ENCODE data around the gene TEX51.

The TEX51 gene

GRCh38 chr2:126911111-126911796, 12.6 kb downstream of the TEX51 start:
- CTCF ChIA-PET: interaction anchor here (1.2 kb wide), 1 partner anchor 61 kb away, joined by 3 read pairs; no protein-coding TSS in a partner anchor
- H3K36me3 ChIP-seq (ENCODE audit: control insufficient read depth in 4 of 4, insufficient read depth in 4 of 4, low read length in 3 of 4): no peaks in the 10 kb centered on the region
- peaks cover 0 to 3% (median 2%) of the 10 kb centered on the region in 4 experiments for H3K4me1 ChIP-seq (ENCODE audit: control extremely low read depth in 1 of 4, control insufficient read depth in 4 of 4, insufficient read depth in 4 of 4, low read length in 3 of 4)
- WGBS (ENCODE audit: insufficient coverage): 96% methylated on average over 5 of the region's 8 CpGs
- no peak for DNase-seq
- H3K27ac ChIP-seq (ENCODE audit: insufficient read depth in 1 of 2, low read depth in 1 of 2, low read length in 2 of 2, poor library complexity in 1 of 2, severe bottlenecking in 2 of 2): no peak overlapping the region
- no peak overlapping the region for H3K4me3 ChIP-seq (ENCODE audit: control insufficient read depth in 1 of 7, extremely low read depth in 1 of 7, insufficient read depth in 4 of 7, low read depth in 2 of 7, low read length in 6 of 7)
- POLR2A ChIA-PET: no interaction called here
- no peaks in the 10 kb centered on the region for H3K9me3 ChIP-seq (ENCODE audit: control extremely low read depth in 1 of 5, control insufficient read depth in 4 of 5, insufficient read depth in 2 of 5, low read depth in 1 of 5, low read length in 4 of 5)
- H3K27me3 ChIP-seq (replicated peaks in 2 of 5; ENCODE audit: control insufficient read depth in 4 of 5, insufficient read depth in 5 of 5, low read length in 4 of 5): no peaks in the 10 kb centered on the region

DNA sequence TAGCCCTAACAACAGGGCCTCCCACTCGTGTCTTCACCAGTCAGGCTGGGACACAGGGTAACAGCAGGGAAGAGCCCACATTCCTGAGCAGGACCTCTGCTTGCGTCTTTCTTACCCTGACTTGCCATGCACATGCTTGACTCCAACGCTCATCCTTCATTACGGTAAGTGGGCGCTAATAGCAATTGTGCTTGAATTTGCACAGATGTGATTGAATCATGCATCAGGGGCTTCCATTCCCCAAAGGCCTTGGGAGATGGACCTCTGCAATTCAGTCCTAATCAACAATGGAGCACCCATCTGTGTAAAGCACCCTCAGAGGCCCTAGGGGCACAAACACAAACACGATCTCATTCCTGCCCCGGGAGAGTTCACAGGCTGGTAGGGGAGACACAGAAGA, 13.5 kb downstream of the TEX51 start:
- POLR2A ChIA-PET: no interaction called here
- H3K27ac ChIP-seq (ENCODE audit: insufficient read depth in 1 of 2, low read depth in 1 of 2, low read length in 2 of 2, poor library complexity in 1 of 2, severe bottlenecking in 2 of 2): no peak overlapping the region
- CTCF ChIA-PET: no interaction called here
- H3K4me1 ChIP-seq (ENCODE audit: control extremely low read depth in 1 of 4, control insufficient read depth in 4 of 4, insufficient read depth in 4 of 4, low read length in 3 of 4): peaks cover 0 to 3% (median 2%) of the 10 kb centered on the region in 4 experiments
- H3K36me3 ChIP-seq (ENCODE audit: control insufficient read depth in 4 of 4, insufficient read depth in 4 of 4, low read length in 3 of 4): no peaks in the 10 kb centered on the region
- no peaks in the 10 kb centered on the region for H3K27me3 ChIP-seq (replicated peaks in 2 of 5; ENCODE audit: control insufficient read depth in 4 of 5, insufficient read depth in 5 of 5, low read length in 4 of 5)
- 97% methylated on average over 7 of the region's 7 CpGs for WGBS (ENCODE audit: insufficient coverage)
- DNase-seq: no peak
- no peaks in the 10 kb centered on the region for H3K9me3 ChIP-seq (ENCODE audit: control extremely low read depth in 1 of 5, control insufficient read depth in 4 of 5, insufficient read depth in 2 of 5, low read depth in 1 of 5, low read length in 4 of 5)
- H3K4me3 ChIP-seq (ENCODE audit: control insufficient read depth in 1 of 7, extremely low read depth in 1 of 7, insufficient read depth in 4 of 7, low read depth in 2 of 7, low read length in 6 of 7): no peak overlapping the region

GRCh38 chr2:126913329-126913728, 14.6 kb downstream of the TEX51 start:
- Histone ChIP-seq H3K27me3 (replicated peaks in 2 of 5; ENCODE audit: control insufficient read depth in 4 of 5, insufficient read depth in 5 of 5, low read length in 4 of 5) (no peaks in the 10 kb centered on the region), H3K27ac (ENCODE audit: insufficient read depth in 1 of 2, low read depth in 1 of 2, low read length in 2 of 2, poor library complexity in 1 of 2, severe bottlenecking in 2 of 2) (no peak overlapping the region), H3K36me3 (ENCODE audit: control insufficient read depth in 4 of 4, insufficient read depth in 4 of 4, low read length in 3 of 4) (no peaks in the 10 kb centered on the region), H3K4me3 (ENCODE audit: control insufficient read depth in 1 of 7, extremely low read depth in 1 of 7, insufficient read depth in 4 of 7, low read depth in 2 of 7, low read length in 6 of 7) (no peak overlapping the region), H3K4me1 (ENCODE audit: control extremely low read depth in 1 of 4, control insufficient read depth in 4 of 4, insufficient read depth in 4 of 4, low read length in 3 of 4) (peaks cover 0 to 3% (median 2%) of the 10 kb centered on the region in 4 experiments), H3K9me3 (ENCODE audit: control extremely low read depth in 1 of 5, control insufficient read depth in 4 of 5, insufficient read depth in 2 of 5, low read depth in 1 of 5, low read length in 4 of 5) (no peaks in the 10 kb centered on the region)
- no peak for DNase-seq
- 100% methylated on average over 2 of the region's 2 CpGs for WGBS (ENCODE audit: insufficient coverage)
- ChIA-PET CTCF (no interaction called here), POLR2A (no interaction called here)

GRCh38 chr2:126913881-126914615, 15.4 kb downstream of the TEX51 start:
- no peak for DNase-seq
- ChIA-PET POLR2A (no interaction called here), CTCF (no interaction called here)
- Histone ChIP-seq H3K27ac (ENCODE audit: insufficient read depth in 1 of 2, low read depth in 1 of 2, low read length in 2 of 2, poor library complexity in 1 of 2, severe bottlenecking in 2 of 2) (no peak overlapping the region), H3K36me3 (ENCODE audit: control insufficient read depth in 4 of 4, insufficient read depth in 4 of 4, low read length in 3 of 4) (no peaks in the 10 kb centered on the region), H3K27me3 (replicated peaks in 2 of 5; ENCODE audit: control insufficient read depth in 4 of 5, insufficient read depth in 5 of 5, low read length in 4 of 5) (no peaks in the 10 kb centered on the region), H3K4me3 (ENCODE audit: control insufficient read depth in 1 of 7, extremely low read depth in 1 of 7, insufficient read depth in 4 of 7, low read depth in 2 of 7, low read length in 6 of 7) (no peak overlapping the region), H3K9me3 (ENCODE audit: control extremely low read depth in 1 of 5, control insufficient read depth in 4 of 5, insufficient read depth in 2 of 5, low read depth in 1 of 5, low read length in 4 of 5) (no peaks in the 10 kb centered on the region), H3K4me1 (ENCODE audit: control extremely low read depth in 1 of 4, control insufficient read depth in 4 of 4, insufficient read depth in 4 of 4, low read length in 3 of 4) (peaks cover 0 to 3% (median 2%) of the 10 kb centered on the region in 4 experiments)
- WGBS (ENCODE audit: insufficient coverage): 95% methylated on average over 6 of the region's 10 CpGs

DNA sequence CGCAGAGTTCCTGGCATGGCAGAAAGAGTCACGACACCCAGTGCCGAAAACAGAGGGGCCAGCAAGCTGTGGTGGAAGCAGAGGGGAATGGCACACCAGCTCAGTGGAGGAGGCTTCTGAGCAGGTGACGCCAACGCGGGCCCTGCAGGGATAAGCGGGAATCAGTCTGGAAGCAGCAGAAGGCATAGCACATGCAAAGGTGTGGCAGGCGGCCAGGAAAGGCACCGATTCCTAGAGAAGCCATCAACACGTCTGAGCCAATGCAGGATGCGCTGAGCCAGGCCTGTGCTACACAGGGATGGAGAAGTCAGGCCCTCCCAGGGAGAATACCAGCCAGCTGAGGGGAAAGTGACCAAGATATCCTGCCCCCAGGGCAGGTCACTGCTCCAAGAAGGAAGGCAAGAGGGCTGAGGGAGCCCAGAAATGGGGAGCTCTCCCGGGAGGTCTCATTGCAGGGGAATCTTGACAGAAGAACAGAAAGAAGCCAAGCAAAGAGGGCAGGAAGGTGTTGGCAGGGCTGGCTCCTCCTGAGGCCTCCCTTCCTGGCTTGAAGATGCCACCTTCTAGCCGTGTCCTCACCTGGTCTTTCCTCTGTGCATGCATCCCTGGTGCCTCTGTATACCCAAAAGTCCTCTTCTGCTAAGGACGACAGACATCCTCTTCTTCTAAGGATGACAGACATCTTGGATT, 16.3 kb downstream of the TEX51 start:
- ChIA-PET POLR2A (no interaction called here), CTCF (no interaction called here)
- H3K27ac ChIP-seq (ENCODE audit: insufficient read depth in 1 of 2, low read depth in 1 of 2, low read length in 2 of 2, poor library complexity in 1 of 2, severe bottlenecking in 2 of 2): no peak overlapping the region
- no peaks in the 10 kb centered on the region for H3K36me3 ChIP-seq (ENCODE audit: control insufficient read depth in 4 of 4, insufficient read depth in 4 of 4, low read length in 3 of 4)
- no peak overlapping the region for H3K4me3 ChIP-seq (ENCODE audit: control insufficient read depth in 1 of 7, extremely low read depth in 1 of 7, insufficient read depth in 4 of 7, low read depth in 2 of 7, low read length in 6 of 7)
- over 99% methylated on average over 14 of the region's 14 CpGs for WGBS (ENCODE audit: insufficient coverage)
- H3K27me3 ChIP-seq (replicated peaks in 2 of 5; ENCODE audit: control insufficient read depth in 4 of 5, insufficient read depth in 5 of 5, low read length in 4 of 5): no peaks in the 10 kb centered on the region
- no peak for DNase-seq
- peaks cover 0 to 3% (median 2%) of the 10 kb centered on the region in 4 experiments for H3K4me1 ChIP-seq (ENCODE audit: control extremely low read depth in 1 of 4, control insufficient read depth in 4 of 4, insufficient read depth in 4 of 4, low read length in 3 of 4)
- H3K9me3 ChIP-seq (ENCODE audit: control extremely low read depth in 1 of 5, control insufficient read depth in 4 of 5, insufficient read depth in 2 of 5, low read depth in 1 of 5, low read length in 4 of 5): no peaks in the 10 kb centered on the region

DNA sequence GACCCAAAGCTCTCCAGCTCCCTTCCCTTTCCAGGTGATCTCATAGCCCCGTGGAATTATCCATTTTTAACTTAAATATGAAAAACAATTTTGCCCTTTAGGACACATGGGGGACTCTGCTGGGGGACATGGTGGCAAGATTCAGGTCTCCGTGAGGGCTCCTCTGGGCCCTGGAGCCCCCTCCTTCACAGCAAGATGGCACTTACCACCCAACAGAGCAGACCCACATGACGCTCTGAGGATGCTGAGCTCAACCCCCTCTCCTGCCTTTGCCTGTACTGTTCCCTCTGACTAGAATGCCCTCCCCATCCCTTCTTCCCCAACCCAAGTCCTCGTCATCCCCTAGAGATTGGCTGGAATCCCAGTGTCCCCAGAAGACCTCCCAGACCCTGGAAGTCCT, 17.2 kb downstream of the TEX51 start:
- 97% methylated on average over 4 of the region's 4 CpGs for WGBS (ENCODE audit: insufficient coverage)
- CTCF ChIA-PET: no interaction called here
- no peak for DNase-seq
- Histone ChIP-seq H3K36me3 (ENCODE audit: control insufficient read depth in 4 of 4, insufficient read depth in 4 of 4, low read length in 3 of 4) (no peaks in the 10 kb centered on the region), H3K27ac (ENCODE audit: insufficient read depth in 1 of 2, low read depth in 1 of 2, low read length in 2 of 2, poor library complexity in 1 of 2, severe bottlenecking in 2 of 2) (no peak overlapping the region), H3K27me3 (replicated peaks in 2 of 5; ENCODE audit: control insufficient read depth in 4 of 5, insufficient read depth in 5 of 5, low read length in 4 of 5) (no peaks in the 10 kb centered on the region), H3K4me3 (ENCODE audit: control insufficient read depth in 1 of 7, extremely low read depth in 1 of 7, insufficient read depth in 4 of 7, low read depth in 2 of 7, low read length in 6 of 7) (no peak overlapping the region), H3K4me1 (ENCODE audit: control extremely low read depth in 1 of 4, control insufficient read depth in 4 of 4, insufficient read depth in 4 of 4, low read length in 3 of 4) (peaks cover 0 to 2% (median 0%) of the 10 kb centered on the region in 4 experiments), H3K9me3 (ENCODE audit: control extremely low read depth in 1 of 5, control insufficient read depth in 4 of 5, insufficient read depth in 2 of 5, low read depth in 1 of 5, low read length in 4 of 5) (no peaks in the 10 kb centered on the region)
- POLR2A ChIA-PET: no interaction called here

- ChIA-PET POLR2A (no interaction called here), CTCF (no interaction called here)
- no peak for DNase-seq
- no peaks in the 10 kb centered on the region for H3K36me3 ChIP-seq (ENCODE audit: control insufficient read depth in 4 of 4, insufficient read depth in 4 of 4, low read length in 3 of 4)
- no peak overlapping the region for H3K4me3 ChIP-seq (ENCODE audit: control insufficient read depth in 1 of 7, extremely low read depth in 1 of 7, insufficient read depth in 4 of 7, low read depth in 2 of 7, low read length in 6 of 7)
- no peaks in the 10 kb centered on the region for H3K9me3 ChIP-seq (ENCODE audit: control extremely low read depth in 1 of 5, control insufficient read depth in 4 of 5, insufficient read depth in 2 of 5, low read depth in 1 of 5, low read length in 4 of 5)
- peaks cover 0 to 3% (median 0%) of the 10 kb centered on the region in 5 experiments for H3K27me3 ChIP-seq (replicated peaks in 2 of 5; ENCODE audit: control insufficient read depth in 4 of 5, insufficient read depth in 5 of 5, low read length in 4 of 5)
- no peak overlapping the region for H3K27ac ChIP-seq (ENCODE audit: insufficient read depth in 1 of 2, low read depth in 1 of 2, low read length in 2 of 2, poor library complexity in 1 of 2, severe bottlenecking in 2 of 2)
- 100% methylated on average over 4 of the region's 4 CpGs for WGBS (ENCODE audit: insufficient coverage)
- no peaks in the 10 kb centered on the region for H3K4me1 ChIP-seq (ENCODE audit: control extremely low read depth in 1 of 4, control insufficient read depth in 4 of 4, insufficient read depth in 4 of 4, low read length in 3 of 4)
Measured at GRCh38 chr2:126916744-126917143, 18.1 kb downstream of the TEX51 start.

Data from common myeloid progenitor, CD34-positive (primary cell).